Urinary bladder (tissue), 4 donors: Measurements from ENCODE around the gene CCSER1. TPM values are rescaled to one million over a fixed set of nuclear protein-coding genes. Genes with fewer than 3 reads are reported as not detected.

Experiments used
- DNase-seq: peaks from one replicate; pipeline ENCODE4 v3.0.0-alpha.2; 2015; ENCODE audit errors: extremely low spot score
- H3K27ac ChIP-seq: one replicate; pipeline ENCODE4 v1.5.1; 2013; ENCODE audit warnings: low read depth, mild to moderate bottlenecking, moderate library complexity
- H3K36me3 ChIP-seq: one replicate; pipeline ENCODE4 v1.6.1; 2013; ENCODE audit warnings: mild to moderate bottlenecking, moderate library complexity; ENCODE audit not compliant: insufficient read depth
- H3K4me1 ChIP-seq: one replicate; pipeline ENCODE4 v1.6.1; 2013; ENCODE audit warnings: mild to moderate bottlenecking, moderate library complexity; ENCODE audit not compliant: insufficient read depth
- H3K4me3 ChIP-seq: one replicate; pipeline ENCODE4 v1.5.1; 2013; ENCODE audit warnings: low read depth, low read length
- WGBS: extraction: QIAGEN DNeasy Blood & Tissue Kit; methylation state at CpG from one replicate; pipeline ENCODE4 v1.1.7; 2013; 5-methylcytosine and 5-hydroxymethylcytosine counted together
- polyA plus RNA-seq: library from polyadenylated mRNA; stranded (reverse); fragments of 200-250 nt; gene quantifications from one replicate; pipeline ENCODE4 v1.2.3, GENCODE V29; 2013
- total RNA-seq: library from RNA; depleted of rRNA; stranded (reverse); fragments of >200 nt; gene quantifications from one replicate; pipeline ENCODE4 v1.2.3, GENCODE V29; 2014
- donor health status: healthy with polysubstance abuse.
- donor health status: healthy.

Gene CCSER1
- total and polyA plus RNA-seq, 2 donors = 1.4 to 88.0 TPM

DNA sequence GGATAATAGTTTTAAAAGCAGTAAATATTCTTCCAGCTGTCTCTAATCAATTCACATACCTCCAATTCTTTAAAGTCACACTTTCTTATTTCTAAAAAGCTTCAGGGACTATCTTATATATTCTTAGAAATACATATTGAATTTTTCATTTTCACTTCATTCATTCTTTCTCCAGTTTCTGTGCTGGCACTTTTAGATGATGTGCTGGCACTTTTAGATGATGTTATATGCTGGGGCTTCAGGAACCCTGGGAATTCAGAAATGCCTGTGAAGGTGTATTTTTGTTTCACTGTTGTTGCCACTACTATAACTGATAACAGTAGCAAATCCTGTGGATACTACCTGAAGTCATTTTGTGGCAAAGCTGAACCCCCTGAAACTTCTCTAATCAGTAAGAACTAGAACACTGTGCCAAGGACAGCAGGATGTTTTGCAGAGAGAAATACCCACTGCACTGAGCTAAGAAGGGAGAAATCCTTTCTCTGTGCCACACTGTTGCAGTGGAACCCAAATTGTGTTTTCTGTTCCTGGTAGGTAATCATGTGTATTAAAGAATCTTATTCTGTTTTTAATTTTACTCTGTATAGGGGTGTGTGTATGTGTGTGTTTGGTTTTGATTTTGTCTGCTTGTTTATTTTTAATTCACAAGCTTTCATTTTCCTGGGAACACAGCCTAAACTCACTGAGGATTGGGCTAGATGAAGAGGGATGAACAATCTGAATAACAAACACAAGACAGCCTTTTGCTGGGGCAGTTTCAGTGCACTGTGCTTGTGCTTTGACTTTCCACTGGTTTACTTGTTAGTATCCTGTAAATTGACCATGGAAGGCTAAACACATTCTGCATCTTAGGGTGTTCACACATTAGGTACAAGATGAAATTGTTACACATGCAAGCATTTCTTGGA lies 898.3 kb downstream of the CCSER1 start:
- Histone ChIP-seq H3K36me3 (no peaks in the 10 kb centered on the region), H3K4me3 (no peak overlapping the region), H3K27ac (no peak overlapping the region), H3K4me1 (no peaks in the 10 kb centered on the region)
- DNase-seq = no peak

DNA sequence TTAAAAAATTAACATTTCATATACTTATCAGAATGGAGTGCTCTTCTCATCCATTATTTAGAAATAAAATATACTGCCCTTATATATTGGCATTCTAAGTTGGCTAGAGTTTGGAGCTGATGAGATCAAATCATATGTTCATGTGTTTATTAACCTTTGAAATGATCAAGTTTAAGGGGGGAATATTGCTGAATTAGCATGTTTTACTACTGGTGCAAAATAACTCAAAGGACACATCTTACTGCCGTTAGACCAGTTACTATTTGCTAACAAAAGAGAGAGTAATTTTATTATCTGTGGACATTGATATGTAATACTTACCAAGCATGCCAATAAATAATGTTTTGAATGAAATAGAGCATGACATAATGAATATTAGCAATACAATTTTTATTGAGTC lies 901.0 kb downstream of the CCSER1 start:
- no peak overlapping the region for H3K4me3 ChIP-seq
- no peak overlapping the region for H3K27ac ChIP-seq
- H3K4me1 ChIP-seq = no peaks in the 10 kb centered on the region
- DNase-seq = no peak
- 93% methylated on average over 1 of the region's 1 CpG for WGBS
- no peaks in the 10 kb centered on the region for H3K36me3 ChIP-seq

DNA sequence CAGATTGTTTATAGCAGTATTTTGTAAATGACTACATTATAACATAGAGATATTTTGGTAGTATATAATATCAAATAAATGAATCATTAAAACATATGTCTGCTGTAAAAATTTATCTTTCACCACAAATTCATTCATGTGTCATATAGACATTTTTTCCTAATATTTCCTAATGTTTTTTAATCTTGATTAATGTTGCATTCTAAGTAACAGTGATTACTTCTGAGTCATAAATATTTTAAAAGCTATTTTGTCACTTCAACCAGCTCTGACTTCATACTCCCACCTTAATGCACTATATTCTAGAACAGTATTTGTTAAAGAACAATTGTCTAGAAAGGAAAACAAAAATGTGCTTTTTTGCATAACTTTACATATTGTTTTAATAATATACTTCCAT lies 904.6 kb downstream of the CCSER1 start:
- DNase-seq = no peak
- H3K36me3 ChIP-seq = no peaks in the 10 kb centered on the region
- H3K4me3 ChIP-seq = no peak overlapping the region
- H3K27ac ChIP-seq = no peak overlapping the region
- H3K4me1 ChIP-seq = no peaks in the 10 kb centered on the region

DNA sequence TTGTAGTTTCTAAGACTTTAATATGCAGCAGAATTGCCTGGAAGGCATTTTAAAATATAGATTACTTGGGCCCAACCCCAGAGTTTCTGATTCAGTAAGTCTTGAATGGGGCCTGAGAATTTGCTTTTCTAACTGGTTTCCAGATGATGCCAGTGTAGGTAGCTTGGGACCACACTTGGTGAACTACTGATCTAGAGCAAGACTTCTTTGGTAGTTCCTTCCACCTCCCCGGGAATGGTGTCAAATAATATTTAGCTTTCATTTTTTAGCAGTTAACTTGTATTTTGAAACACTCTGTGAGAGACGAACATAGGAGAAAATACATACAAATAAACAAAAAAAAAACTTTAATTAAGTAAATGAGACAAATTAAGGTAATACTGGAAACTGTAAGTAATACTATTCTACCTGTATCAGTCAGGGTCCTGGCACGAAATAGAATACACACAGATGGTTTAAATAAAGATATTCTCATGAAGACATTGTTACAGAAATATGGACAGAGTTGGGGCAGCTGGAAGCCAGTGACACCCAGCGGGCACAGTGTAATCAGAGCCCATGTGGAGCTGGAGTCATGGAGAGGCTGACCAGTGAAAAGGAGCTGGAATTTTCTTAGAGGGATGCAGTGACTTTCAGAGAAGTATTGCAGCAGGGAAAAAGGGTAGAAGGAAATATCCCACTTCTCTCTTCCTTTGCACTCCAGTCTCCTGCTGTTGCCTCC lies 905.7 kb downstream of the CCSER1 start:
- 68% methylated on average over 4 of the region's 4 CpGs for WGBS
- no peak overlapping the region for H3K27ac ChIP-seq
- no peak overlapping the region for H3K4me3 ChIP-seq
- no peaks in the 10 kb centered on the region for H3K4me1 ChIP-seq
- H3K36me3 ChIP-seq = no peaks in the 10 kb centered on the region
- DNase-seq = no peak

DNA sequence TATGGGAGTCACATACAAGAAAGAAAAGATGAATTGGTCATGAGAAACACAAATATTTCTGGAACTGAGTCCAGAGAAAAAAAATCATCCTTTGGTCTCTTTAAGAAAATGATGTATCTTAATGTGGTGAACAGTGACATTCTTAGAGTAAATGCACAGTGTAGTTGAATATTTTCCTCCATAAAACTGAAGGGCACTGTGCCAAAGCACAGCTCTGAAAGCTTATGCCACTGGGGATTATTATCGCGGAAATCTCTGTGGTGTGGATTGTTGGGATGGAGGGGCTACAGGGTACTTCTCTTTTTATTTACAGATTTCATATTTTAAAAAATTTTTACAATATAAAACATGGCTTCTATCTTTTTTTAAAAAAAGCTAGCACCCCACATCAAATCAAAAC lies 908.1 kb downstream of the CCSER1 start:
- no peaks in the 10 kb centered on the region for H3K4me1 ChIP-seq
- DNase-seq = no peak
- H3K27ac ChIP-seq = no peak overlapping the region
- WGBS = 24% methylated on average over 2 of the region's 2 CpGs
- H3K4me3 ChIP-seq = no peak overlapping the region
- H3K36me3 ChIP-seq = no peaks in the 10 kb centered on the region

DNA sequence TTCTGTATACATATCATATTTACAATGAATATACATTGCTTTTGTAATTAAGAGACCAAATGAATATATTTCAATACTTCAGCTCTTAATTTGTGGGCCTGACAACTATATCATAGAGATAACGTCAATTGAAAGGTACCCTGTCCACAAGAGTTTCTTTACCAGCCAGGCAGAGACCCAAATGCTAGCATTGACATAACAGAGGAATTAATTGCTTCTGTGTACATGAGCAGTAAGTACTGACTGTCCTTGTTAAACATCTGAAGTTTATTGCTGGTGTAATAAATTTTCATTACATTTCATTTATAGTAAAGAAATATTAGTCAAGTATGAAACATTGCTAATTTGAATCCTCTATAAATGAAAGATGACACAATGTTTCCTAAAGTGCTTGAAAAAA lies 910.8 kb downstream of the CCSER1 start:
- Histone ChIP-seq H3K4me3 (no peak overlapping the region), H3K4me1 (no peaks in the 10 kb centered on the region), H3K27ac (no peak overlapping the region), H3K36me3 (peaks cover 1% of the 10 kb centered on the region)
- no peak for DNase-seq
- WGBS = 91% methylated on average over 1 of the region's 1 CpG

DNA sequence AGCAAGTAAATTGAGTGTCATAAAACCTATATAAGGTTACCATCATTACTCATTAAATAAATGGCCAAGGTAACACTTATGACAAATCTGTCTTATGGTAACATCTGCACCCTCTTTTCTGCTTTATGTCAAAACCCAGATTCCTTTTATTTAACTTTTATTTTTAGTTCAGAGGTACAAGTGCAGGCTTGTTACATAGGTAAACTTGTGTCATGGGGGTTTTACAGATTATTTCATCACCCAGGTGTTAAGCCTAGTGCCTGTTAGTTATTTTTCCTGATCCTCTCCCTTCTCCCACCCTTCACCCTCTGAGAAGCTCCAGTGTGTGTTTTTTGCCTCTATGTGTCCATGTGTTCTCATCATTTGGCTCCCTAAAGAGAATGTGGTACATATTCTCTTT lies 930.7 kb downstream of the CCSER1 start:
- DNase-seq = no peak
- Histone ChIP-seq H3K4me3 (no peak overlapping the region), H3K27ac (no peak overlapping the region), H3K36me3 (no peaks in the 10 kb centered on the region), H3K4me1 (no peaks in the 10 kb centered on the region)

DNA sequence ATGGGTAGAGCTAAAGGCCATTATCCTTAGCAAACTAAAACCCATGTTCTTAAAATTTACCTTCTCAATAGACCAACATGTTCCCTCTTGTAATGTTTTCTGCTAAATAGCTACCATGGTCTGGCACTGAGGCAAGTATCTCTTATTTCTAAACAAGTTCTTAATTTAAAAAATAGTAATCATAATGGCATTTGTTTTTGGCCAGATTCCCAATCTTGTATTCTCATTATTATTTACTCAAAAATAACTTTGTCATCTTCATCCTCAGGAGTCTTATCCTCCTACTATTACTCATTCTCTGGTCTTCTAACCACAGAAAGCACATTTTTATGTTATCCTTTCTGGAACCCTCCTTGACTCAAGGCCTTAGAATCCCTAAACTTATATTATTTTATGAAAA lies 931.2 kb downstream of the CCSER1 start:
- Histone ChIP-seq H3K36me3 (no peaks in the 10 kb centered on the region), H3K4me3 (no peak overlapping the region), H3K27ac (no peak overlapping the region), H3K4me1 (no peaks in the 10 kb centered on the region)
- DNase-seq = no peak

DNA sequence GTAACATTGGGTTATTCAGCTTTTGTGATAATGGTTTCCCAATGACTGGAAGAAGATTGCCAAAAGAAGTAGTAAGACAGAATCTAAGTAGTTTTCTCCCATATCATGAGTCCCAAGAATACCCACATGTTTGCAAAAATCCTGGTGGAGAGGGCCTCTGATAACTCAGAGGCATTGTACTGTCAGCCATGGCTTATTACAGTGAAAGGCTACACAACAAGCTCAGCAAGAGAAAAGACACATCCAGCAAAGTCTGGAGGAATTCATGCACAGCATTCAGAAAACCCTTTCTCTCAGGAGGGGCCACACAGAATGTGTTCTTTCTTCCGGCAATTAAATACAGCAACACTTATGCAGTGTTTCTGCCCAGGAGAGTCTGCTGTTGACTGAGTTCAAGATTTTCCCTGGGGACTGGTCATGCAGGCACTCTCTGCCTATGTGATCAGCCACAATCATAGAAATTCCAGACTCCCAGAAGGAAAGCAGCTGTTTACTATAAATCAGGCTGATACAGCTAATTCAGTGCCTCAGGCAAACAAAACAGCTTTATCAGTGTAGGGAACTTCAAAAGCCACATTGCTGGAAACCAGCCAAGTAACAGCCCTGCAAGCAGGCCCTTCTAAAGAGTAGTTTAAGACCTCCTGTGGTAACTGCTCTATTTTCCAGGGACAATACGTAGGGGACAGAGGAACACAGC lies 937.1 kb downstream of the CCSER1 start:
- DNase-seq = peak; percentile 78
- no peak overlapping the region for H3K4me3 ChIP-seq
- WGBS = 29% methylated on average over 2 of the region's 2 CpGs
- no peaks in the 10 kb centered on the region for H3K36me3 ChIP-seq
- no peak overlapping the region for H3K27ac ChIP-seq
- H3K4me1 ChIP-seq = no peaks in the 10 kb centered on the region

DNA sequence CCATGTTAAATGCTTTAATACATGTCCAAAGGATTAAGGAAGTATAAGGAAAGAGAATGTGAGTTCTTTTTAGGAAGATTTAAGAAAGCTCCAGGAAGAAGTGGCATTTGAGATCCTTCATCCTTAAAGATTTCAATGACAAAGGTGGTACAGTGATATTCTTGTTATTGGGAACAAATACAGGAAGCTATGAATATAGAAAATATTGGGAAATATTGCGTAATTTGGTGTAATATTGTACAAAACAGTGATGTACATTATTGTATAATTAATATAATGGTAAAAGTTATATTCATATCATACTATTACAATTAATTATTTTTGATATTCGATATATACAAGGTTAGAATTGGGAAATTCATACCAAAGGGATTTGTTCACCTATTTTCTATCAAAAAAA lies 937.9 kb downstream of the CCSER1 start:
- H3K4me1 ChIP-seq = no peaks in the 10 kb centered on the region
- 98% methylated on average over 2 of the region's 2 CpGs for WGBS
- H3K27ac ChIP-seq = no peak overlapping the region
- no peak overlapping the region for H3K4me3 ChIP-seq
- no peak for DNase-seq
- H3K36me3 ChIP-seq = no peaks in the 10 kb centered on the region

DNA sequence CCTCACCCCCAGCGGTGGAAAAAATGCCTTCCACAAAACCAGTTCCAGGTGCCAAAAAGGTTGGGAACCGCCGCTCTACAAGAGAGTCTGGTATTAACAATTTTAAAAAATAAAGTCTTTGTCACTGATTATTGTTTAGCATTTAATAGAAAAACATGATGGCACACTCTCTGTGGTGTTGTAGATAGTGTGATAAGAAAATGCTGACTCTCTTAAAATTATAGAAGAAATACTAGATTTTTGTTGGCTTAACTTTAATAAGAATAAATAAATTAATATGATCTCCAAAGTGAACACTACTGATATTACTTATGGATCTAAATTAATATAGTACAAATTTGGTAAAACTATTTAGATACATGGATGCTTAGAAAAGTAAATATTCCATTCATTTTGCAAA lies 943.5 kb downstream of the CCSER1 start:
- H3K27ac ChIP-seq = no peak overlapping the region
- no peak for DNase-seq
- 98% methylated on average over 3 of the region's 3 CpGs for WGBS
- no peak overlapping the region for H3K4me3 ChIP-seq
- H3K4me1 ChIP-seq = no peaks in the 10 kb centered on the region
- no peaks in the 10 kb centered on the region for H3K36me3 ChIP-seq

DNA sequence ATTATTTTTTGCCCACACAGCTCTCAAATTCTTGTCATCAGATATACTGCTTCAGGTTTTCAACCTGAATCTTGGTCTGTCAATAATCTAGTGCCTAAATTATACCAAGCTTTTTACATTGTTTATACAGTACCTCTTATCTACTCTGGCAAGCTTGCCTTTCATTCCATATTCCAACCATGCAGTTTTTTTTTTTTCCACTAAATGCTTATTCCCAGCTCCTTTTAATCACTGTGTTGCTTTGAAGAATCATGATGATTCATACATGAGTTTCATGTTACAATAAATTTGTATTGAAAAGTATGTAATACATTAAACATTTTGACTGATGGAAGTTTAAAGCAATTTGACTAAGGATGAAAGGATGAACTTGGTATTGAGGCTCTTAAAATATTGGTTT lies 949.0 kb downstream of the CCSER1 start:
- H3K27ac ChIP-seq = no peak overlapping the region
- H3K4me3 ChIP-seq = no peak overlapping the region
- no peaks in the 10 kb centered on the region for H3K4me1 ChIP-seq
- no peak for DNase-seq
- H3K36me3 ChIP-seq = no peaks in the 10 kb centered on the region

DNA sequence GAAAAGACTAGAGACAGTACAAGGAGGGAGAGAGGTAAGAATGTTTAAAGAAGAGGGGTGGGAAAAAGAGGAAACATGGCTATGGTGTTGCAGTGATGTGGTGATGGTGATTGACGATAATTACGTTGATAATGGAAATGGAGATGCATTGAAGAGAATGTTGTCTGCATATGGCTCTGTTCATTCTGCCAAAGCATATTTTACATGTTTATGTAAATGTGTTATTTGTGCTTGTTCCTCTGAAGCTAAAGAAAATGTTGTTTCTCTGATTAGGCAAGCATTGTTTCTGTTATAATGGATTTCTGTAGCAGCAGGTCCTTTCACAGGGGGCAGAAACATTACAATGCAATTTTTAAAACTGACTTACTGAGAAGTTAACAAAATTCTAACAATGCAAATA lies 958.8 kb downstream of the CCSER1 start:
- Histone ChIP-seq H3K27ac (no peak overlapping the region), H3K36me3 (no peaks in the 10 kb centered on the region), H3K4me1 (no peaks in the 10 kb centered on the region), H3K4me3 (no peak overlapping the region)
- no peak for DNase-seq
- 81% methylated on average over 2 of the region's 2 CpGs for WGBS

DNA sequence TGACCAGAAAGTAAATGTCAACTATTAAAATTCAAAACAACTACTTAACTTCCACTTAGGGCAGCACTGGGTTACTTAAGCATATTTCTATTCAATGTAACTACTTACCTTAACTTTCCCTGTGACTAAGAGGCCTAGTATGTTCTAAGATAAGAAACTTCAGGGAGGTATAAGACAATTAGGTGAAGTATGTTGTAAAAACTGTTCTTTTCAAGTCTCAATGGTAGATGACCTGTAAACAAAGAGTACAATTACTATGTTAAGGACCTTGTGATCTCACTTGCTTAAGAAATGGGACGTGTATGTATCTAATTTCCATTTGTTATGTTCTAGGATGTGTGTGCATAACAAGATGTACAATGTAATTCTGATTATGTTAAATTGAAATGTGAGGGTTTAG lies 960.5 kb downstream of the CCSER1 start:
- 87% methylated on average over 1 of the region's 1 CpG for WGBS
- DNase-seq = no peak
- Histone ChIP-seq H3K4me3 (no peak overlapping the region), H3K4me1 (no peaks in the 10 kb centered on the region), H3K27ac (no peak overlapping the region), H3K36me3 (no peaks in the 10 kb centered on the region)
